K562 (cell line): Measurements from ENCODE around the gene EFHC1. TPM values are rescaled to one million over a fixed set of nuclear protein-coding genes. Genes with fewer than 3 reads are reported as not detected.

ENCODE experiments used
- ATF1 ChIP-seq, 2 experiments: fragments of 450-650 bp in 1 of 2; IDR thresholded peaks; 2 replicates each; pipeline ENCODE4 v1.6.1; 2016; ENCODE audit warnings: missing compliant biosample characterization in 1 of 2, missing genetic modification characterization in 1 of 2
- BACH1 ChIP-seq: fragments of 200-800 bp; sonication (Bioruptor generic); IDR thresholded peaks from 2 replicates; pipeline ENCODE4 v1.6.1; 2016; ENCODE audit warnings: missing genetic modification characterization, missing compliant biosample characterization
- FOXJ2 ChIP-seq: fragments of 200-800 bp; sonication (Bioruptor generic); IDR thresholded peaks from 2 replicates; pipeline ENCODE4 v1.6.1; 2016; ENCODE audit warnings: missing genetic modification characterization, missing compliant biosample characterization
- HDAC2 ChIP-seq: fragments of 450-650 bp; IDR thresholded peaks from 2 replicates; pipeline ENCODE4 v1.6.1; 2016; ENCODE audit warnings: mild to moderate bottlenecking
- HNRNPH1 ChIP-seq: fragments of 200-400 bp; formaldehyde crosslinking; optimal IDR thresholded peaks from 2 replicates; pipeline ENCODE3; 2017; ENCODE audit warnings: low read depth, mild to moderate bottlenecking, low read length, moderate library complexity
- NCOA1 ChIP-seq: fragments of 450-650 bp; IDR thresholded peaks from 2 replicates; pipeline ENCODE4 v1.6.1; 2016; ENCODE audit warnings: low read depth
- POLR3A ChIP-seq: IDR thresholded peaks from 2 replicates; pipeline ENCODE4 v1.6.1; 2011; ENCODE audit warnings: borderline replicate concordance, mild to moderate bottlenecking, moderate library complexity; ENCODE audit not compliant: insufficient read length, insufficient read depth; ENCODE audit errors: extremely low read depth
- polyA plus RNA-seq, 8 experiments: library from polyadenylated mRNA; depleted of rRNA in 4 of 8; stranded (reverse) in 5 of 8; unstranded in 3 of 8; fragments of >200 nt; fragmentation: Nextera tagmentation in 2 of 8; fragmentation: Illumina TruSeq in 1 of 8; extraction: Ambion mirVana in 2 of 8; extraction: Trizol in 1 of 8; gene quantifications; 2 replicates each; pipeline versions ENCODE4 v1.2.1 to v1.2.3, GENCODE V29; 2011 to 2014; ENCODE audit warnings: inconsistent platforms in 1 of 8, missing spikeins in 1 of 8
- total RNA-seq, 7 experiments: library from RNA; depleted of rRNA in 6 of 7; stranded (reverse); fragments of >200 nt in 6 of 7; fragmentation: Illumina TruSeq in 2 of 7; extraction: Trizol in 2 of 7; gene quantifications; 2 replicates each; pipeline versions ENCODE4 v1.2.1 to v1.2.3, GENCODE V29; 2011 to 2021; ENCODE audit warnings: low replicate concordance in 1 of 7
- TF ChIP-seq, protein P1 (sequence below): fragments of 250-450 bp; sonication (Bioruptor Pico); IDR thresholded peaks from 2 replicates; pipeline ENCODE4 v1.8.0; 2021; ENCODE audit warnings: mild to moderate bottlenecking, moderate library complexity
- TF ChIP-seq, protein P2 (sequence below): fragments of 200-600 bp; sonication (generic); IDR thresholded peaks from one replicate; pipeline ENCODE4 v1.6.1; 2012; ENCODE audit warnings: mild to moderate bottlenecking, low read depth, low read length, inconsistent platforms
- TF ChIP-seq, protein P3 (sequence below): fragments of 250-450 bp; sonication (Bioruptor Pico); IDR thresholded peaks from 2 replicates; pipeline ENCODE4 v1.4.0; 2020; ENCODE audit warnings: mild to moderate bottlenecking, moderate library complexity

Gene EFHC1
- total and polyA plus RNA-seq, 9 of the 15 experiments (the other 6 are each of a cell fraction or from before 2014, with no cell fraction given), result 9.5 to 31.0 (median 14.9) TPM

DNA sequence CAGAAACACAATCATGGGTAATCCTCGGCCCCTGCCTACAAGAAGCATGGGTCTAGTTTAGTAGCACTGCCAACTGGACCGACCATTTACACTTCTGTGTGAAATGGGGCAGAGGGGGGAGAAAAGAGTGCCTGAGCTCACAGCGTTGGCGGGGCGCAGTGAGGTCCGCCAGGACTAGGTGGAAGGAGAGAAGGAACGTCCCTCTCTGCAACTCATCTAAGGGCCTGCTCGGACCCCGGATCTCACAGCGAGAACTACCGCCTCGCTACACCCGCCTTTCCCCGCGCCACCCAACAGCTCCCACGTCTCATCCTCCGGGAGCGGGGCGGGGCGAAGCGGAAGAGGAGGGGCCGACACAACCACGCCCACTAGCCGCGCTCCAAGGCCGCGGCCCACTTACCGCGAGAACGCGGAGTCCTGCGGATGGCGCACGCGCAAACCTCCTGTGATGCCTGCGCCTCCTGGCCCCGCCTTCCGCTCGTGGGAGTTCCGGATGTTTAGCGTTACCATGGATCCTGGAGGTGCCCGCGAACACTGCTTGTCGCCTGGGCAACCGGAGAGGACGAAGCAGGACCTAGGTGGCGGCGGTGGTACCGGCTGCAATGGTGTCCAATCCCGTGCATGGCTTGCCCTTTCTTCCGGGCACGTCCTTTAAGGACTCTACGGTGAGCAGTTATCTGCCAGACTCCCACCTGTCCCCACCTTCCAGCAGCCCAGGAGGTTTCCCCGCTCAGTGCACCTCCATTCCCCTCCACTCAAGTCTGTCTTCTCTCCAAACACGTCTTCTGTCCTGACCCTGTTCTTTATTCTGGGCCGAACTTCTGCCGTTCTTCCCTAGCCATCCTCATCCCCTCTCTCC is at the start of gene EFHC1 (continued):
- TF ChIP-seq, protein P1, sequence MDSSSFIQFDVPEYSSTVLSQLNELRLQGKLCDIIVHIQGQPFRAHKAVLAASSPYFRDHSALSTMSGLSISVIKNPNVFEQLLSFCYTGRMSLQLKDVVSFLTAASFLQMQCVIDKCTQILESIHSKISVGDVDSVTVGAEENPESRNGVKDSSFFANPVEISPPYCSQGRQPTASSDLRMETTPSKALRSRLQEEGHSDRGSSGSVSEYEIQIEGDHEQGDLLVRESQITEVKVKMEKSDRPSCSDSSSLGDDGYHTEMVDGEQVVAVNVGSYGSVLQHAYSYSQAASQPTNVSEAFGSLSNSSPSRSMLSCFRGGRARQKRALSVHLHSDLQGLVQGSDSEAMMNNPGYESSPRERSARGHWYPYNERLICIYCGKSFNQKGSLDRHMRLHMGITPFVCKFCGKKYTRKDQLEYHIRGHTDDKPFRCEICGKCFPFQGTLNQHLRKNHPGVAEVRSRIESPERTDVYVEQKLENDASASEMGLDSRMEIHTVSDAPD (CRISPR knock-in tag), result no peak
- TF ChIP-seq, protein P2, sequence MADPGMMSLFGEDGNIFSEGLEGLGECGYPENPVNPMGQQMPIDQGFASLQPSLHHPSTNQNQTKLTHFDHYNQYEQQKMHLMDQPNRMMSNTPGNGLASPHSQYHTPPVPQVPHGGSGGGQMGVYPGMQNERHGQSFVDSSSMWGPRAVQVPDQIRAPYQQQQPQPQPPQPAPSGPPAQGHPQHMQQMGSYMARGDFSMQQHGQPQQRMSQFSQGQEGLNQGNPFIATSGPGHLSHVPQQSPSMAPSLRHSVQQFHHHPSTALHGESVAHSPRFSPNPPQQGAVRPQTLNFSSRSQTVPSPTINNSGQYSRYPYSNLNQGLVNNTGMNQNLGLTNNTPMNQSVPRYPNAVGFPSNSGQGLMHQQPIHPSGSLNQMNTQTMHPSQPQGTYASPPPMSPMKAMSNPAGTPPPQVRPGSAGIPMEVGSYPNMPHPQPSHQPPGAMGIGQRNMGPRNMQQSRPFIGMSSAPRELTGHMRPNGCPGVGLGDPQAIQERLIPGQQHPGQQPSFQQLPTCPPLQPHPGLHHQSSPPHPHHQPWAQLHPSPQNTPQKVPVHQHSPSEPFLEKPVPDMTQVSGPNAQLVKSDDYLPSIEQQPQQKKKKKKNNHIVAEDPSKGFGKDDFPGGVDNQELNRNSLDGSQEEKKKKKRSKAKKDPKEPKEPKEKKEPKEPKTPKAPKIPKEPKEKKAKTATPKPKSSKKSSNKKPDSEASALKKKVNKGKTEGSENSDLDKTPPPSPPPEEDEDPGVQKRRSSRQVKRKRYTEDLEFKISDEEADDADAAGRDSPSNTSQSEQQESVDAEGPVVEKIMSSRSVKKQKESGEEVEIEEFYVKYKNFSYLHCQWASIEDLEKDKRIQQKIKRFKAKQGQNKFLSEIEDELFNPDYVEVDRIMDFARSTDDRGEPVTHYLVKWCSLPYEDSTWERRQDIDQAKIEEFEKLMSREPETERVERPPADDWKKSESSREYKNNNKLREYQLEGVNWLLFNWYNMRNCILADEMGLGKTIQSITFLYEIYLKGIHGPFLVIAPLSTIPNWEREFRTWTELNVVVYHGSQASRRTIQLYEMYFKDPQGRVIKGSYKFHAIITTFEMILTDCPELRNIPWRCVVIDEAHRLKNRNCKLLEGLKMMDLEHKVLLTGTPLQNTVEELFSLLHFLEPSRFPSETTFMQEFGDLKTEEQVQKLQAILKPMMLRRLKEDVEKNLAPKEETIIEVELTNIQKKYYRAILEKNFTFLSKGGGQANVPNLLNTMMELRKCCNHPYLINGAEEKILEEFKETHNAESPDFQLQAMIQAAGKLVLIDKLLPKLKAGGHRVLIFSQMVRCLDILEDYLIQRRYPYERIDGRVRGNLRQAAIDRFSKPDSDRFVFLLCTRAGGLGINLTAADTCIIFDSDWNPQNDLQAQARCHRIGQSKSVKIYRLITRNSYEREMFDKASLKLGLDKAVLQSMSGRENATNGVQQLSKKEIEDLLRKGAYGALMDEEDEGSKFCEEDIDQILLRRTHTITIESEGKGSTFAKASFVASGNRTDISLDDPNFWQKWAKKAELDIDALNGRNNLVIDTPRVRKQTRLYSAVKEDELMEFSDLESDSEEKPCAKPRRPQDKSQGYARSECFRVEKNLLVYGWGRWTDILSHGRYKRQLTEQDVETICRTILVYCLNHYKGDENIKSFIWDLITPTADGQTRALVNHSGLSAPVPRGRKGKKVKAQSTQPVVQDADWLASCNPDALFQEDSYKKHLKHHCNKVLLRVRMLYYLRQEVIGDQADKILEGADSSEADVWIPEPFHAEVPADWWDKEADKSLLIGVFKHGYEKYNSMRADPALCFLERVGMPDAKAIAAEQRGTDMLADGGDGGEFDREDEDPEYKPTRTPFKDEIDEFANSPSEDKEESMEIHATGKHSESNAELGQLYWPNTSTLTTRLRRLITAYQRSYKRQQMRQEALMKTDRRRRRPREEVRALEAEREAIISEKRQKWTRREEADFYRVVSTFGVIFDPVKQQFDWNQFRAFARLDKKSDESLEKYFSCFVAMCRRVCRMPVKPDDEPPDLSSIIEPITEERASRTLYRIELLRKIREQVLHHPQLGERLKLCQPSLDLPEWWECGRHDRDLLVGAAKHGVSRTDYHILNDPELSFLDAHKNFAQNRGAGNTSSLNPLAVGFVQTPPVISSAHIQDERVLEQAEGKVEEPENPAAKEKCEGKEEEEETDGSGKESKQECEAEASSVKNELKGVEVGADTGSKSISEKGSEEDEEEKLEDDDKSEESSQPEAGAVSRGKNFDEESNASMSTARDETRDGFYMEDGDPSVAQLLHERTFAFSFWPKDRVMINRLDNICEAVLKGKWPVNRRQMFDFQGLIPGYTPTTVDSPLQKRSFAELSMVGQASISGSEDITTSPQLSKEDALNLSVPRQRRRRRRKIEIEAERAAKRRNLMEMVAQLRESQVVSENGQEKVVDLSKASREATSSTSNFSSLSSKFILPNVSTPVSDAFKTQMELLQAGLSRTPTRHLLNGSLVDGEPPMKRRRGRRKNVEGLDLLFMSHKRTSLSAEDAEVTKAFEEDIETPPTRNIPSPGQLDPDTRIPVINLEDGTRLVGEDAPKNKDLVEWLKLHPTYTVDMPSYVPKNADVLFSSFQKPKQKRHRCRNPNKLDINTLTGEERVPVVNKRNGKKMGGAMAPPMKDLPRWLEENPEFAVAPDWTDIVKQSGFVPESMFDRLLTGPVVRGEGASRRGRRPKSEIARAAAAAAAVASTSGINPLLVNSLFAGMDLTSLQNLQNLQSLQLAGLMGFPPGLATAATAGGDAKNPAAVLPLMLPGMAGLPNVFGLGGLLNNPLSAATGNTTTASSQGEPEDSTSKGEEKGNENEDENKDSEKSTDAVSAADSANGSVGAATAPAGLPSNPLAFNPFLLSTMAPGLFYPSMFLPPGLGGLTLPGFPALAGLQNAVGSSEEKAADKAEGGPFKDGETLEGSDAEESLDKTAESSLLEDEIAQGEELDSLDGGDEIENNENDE, result no peak
- TF ChIP-seq NCOA1, result no peak
- TF ChIP-seq, protein P3, sequence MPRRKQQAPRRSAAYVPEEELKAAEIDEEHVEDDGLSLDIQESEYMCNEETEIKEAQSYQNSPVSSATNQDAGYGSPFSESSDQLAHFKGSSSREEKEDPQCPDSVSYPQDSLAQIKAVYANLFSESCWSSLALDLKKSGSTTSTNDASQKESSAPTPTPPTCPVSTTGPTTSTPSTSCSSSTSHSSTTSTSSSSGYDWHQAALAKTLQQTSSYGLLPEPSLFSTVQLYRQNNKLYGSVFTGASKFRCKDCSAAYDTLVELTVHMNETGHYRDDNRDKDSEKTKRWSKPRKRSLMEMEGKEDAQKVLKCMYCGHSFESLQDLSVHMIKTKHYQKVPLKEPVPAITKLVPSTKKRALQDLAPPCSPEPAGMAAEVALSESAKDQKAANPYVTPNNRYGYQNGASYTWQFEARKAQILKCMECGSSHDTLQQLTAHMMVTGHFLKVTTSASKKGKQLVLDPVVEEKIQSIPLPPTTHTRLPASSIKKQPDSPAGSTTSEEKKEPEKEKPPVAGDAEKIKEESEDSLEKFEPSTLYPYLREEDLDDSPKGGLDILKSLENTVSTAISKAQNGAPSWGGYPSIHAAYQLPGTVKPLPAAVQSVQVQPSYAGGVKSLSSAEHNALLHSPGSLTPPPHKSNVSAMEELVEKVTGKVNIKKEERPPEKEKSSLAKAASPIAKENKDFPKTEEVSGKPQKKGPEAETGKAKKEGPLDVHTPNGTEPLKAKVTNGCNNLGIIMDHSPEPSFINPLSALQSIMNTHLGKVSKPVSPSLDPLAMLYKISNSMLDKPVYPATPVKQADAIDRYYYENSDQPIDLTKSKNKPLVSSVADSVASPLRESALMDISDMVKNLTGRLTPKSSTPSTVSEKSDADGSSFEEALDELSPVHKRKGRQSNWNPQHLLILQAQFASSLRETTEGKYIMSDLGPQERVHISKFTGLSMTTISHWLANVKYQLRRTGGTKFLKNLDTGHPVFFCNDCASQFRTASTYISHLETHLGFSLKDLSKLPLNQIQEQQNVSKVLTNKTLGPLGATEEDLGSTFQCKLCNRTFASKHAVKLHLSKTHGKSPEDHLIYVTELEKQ (CRISPR knock-in tag), result no peak
- TF ChIP-seq BACH1 (tag), result no peak
- TF ChIP-seq ATF1 (CRISPR knock-in tag; IDR thresholded peaks at IDR 0.05), result no peak
- TF ChIP-seq ATF1 (tag; IDR thresholded peaks at IDR 0.05), result peak; percentile 64
- no peak; the same call in none of the 2 replicates for TF ChIP-seq HDAC2
- TF ChIP-seq POLR3A, result no peak
- TF ChIP-seq FOXJ2 (tag), result peak; percentile 99
- TF ChIP-seq HNRNPH1, result no peak
